ENCODE results near the gene SF3A1. TPM values are rescaled to one million over a fixed set of nuclear protein-coding genes. Genes with fewer than 3 reads are reported as not detected.

Gene SF3A1
- total and polyA plus RNA-seq, 2 of the 13 experiments (the other 11 are each of a cell fraction or from before 2014, with no cell fraction given): 10.0 to 22.0 TPM

- ChIA-PET POLR2A (no interaction called here), CTCF (ENCODE audit: low intra/inter-chr PET ratio, low total read pairs) (no interaction called here)
- no TSS peak for BruUV-seq (replicated peaks)
- no peaks in the 10 kb centered on the region for H3K79me2 ChIP-seq (ENCODE audit: insufficient read depth, low read length)
- in situ Hi-C loops (cut with HindIII; ENCODE audit: extremely low pct_ligation_motif_present, low pct_unique_long_range_greater_than_20kb) (no loop called here), intact Hi-C loops (cut with micrococcal nuclease; ENCODE audit: unreplicated experiment) (no loop called here)
- no peak for TF ChIP-seq HDAC6 (IDR thresholded peaks at IDR 0.05; ENCODE audit: low read depth, low read length)
- no peak for TF ChIP-seq MBD4 (IDR thresholded peaks at IDR 0.05; ENCODE audit: borderline replicate concordance, low read length)
- FAIRE-seq: no peak
- ATAC-seq: no peak
- no peak for DNase-seq (ENCODE audit: low spot score)
- H4K20me1 ChIP-seq (ENCODE audit: insufficient read depth, low read length): no peaks in the 10 kb centered on the region
- no peak overlapping the region for H3K4me2 ChIP-seq (ENCODE audit: low read depth, low read length)
- H3K9ac ChIP-seq (ENCODE audit: insufficient read depth, low read depth, low read length): no peak overlapping the region
- H3K36me3 ChIP-seq (replicated peaks in 1 of 2; ENCODE audit: control insufficient read depth in 1 of 2, insufficient read depth in 2 of 2, low read length in 2 of 2): peaks cover 11 to 18% of the 10 kb centered on the region in 2 experiments; a peak in 3 of 5 replicates
- H3K27me3 ChIP-seq (ENCODE audit: control insufficient read depth in 1 of 2, insufficient read depth in 2 of 2, low read length in 2 of 2): no peaks in the 10 kb centered on the region
- H3K4me1 ChIP-seq (ENCODE audit: insufficient read depth, low read length): no peaks in the 10 kb centered on the region
- H2AFZ ChIP-seq (ENCODE audit: low read length): no peak overlapping the region
- no peak overlapping the region for H3K27ac ChIP-seq (ENCODE audit: extremely low read length, insufficient read depth, low read length)
- H3K9me3 ChIP-seq (ENCODE audit: low read length): no peaks in the 10 kb centered on the region
- WGBS (ENCODE audit: low lambda C conversion rate): 79% methylated on average over 6 of the region's 11 CpGs
- H3K4me3 ChIP-seq (replicated peaks in 1 of 3; ENCODE audit: insufficient read depth in 1 of 3, low read depth in 2 of 3, low read length in 3 of 3): no peak overlapping the region
Measured at GRCh38 chr22:30297276-30297990, 59.3 kb downstream of the SF3A1 start.

GRCh38 chr22:30296833-30297232, 59.9 kb downstream of the SF3A1 start:
- ATAC-seq: no peak
- ChIA-PET POLR2A (interaction anchor here (1.2 kb wide), 1 partner anchor 60 kb away, joined by 3 read pairs; the partner anchor contains the start of genes CCDC157 and SF3A1), CTCF (ENCODE audit: low intra/inter-chr PET ratio, low total read pairs) (no interaction called here)
- WGBS (ENCODE audit: low lambda C conversion rate): 94% methylated on average over 3 of the region's 3 CpGs
- Histone ChIP-seq H3K4me2 (ENCODE audit: low read depth, low read length) (no peak overlapping the region), H3K79me2 (ENCODE audit: insufficient read depth, low read length) (no peaks in the 10 kb centered on the region), H3K4me3 (replicated peaks in 1 of 3; ENCODE audit: insufficient read depth in 1 of 3, low read depth in 2 of 3, low read length in 3 of 3) (no peak overlapping the region), H3K9ac (ENCODE audit: insufficient read depth, low read depth, low read length) (no peak overlapping the region), H3K4me1 (ENCODE audit: insufficient read depth, low read length) (no peaks in the 10 kb centered on the region), H3K36me3 (replicated peaks in 1 of 2; ENCODE audit: control insufficient read depth in 1 of 2, insufficient read depth in 2 of 2, low read length in 2 of 2) (peaks cover 8 to 18% of the 10 kb centered on the region in 2 experiments; a peak in 3 of 5 replicates), H3K27ac (ENCODE audit: extremely low read length, insufficient read depth, low read length) (no peak overlapping the region), H3K27me3 (ENCODE audit: control insufficient read depth in 1 of 2, insufficient read depth in 2 of 2, low read length in 2 of 2) (no peaks in the 10 kb centered on the region), H4K20me1 (ENCODE audit: insufficient read depth, low read length) (no peaks in the 10 kb centered on the region), H2AFZ (ENCODE audit: low read length) (no peak overlapping the region), H3K9me3 (ENCODE audit: low read length) (no peaks in the 10 kb centered on the region)
- in situ Hi-C loops (cut with HindIII; ENCODE audit: extremely low pct_ligation_motif_present, low pct_unique_long_range_greater_than_20kb): no loop called here
- FAIRE-seq: no peak
- TF ChIP-seq ATF4 (CRISPR knock-in tag; IDR thresholded peaks at IDR 0.05): no peak
- TF ChIP-seq TOE1 (CRISPR knock-in tag; IDR thresholded peaks at IDR 0.05): no peak
- no peak for TF ChIP-seq ZNF124 (CRISPR knock-in tag; IDR thresholded peaks at IDR 0.05)
- TF ChIP-seq CHCHD3 (CRISPR knock-in tag; IDR thresholded peaks at IDR 0.05): no peak
- no TSS peak for BruUV-seq (replicated peaks)
- intact Hi-C loops (cut with micrococcal nuclease; ENCODE audit: unreplicated experiment): no loop called here
- no peak for DNase-seq (ENCODE audit: low spot score)
